Amniotic epithelial cell (primary cell): ENCODE data around the gene WNT9A.

Experiments
- DNase-seq: peaks from one replicate; pipeline ENCODE4 v3.0.0-alpha.2; 2010; ENCODE audit warnings: low read depth

WNT9A gene

GRCh38 chr1:227954163-227954850 is 6.6 kb upstream of the WNT9A start:
- no peak for DNase-seq

GRCh38 chr1:227953022-227953412 is 5.3 kb upstream of the WNT9A start:
- no peak for DNase-seq

- DNase-seq, result no peak
Observed at GRCh38 chr1:227952374-227953021, 4.8 kb upstream of the WNT9A start.

GRCh38 chr1:227951624-227952373 is 4.1 kb upstream of the WNT9A start:
- DNase-seq, result no peak

GRCh38 chr1:227950735-227951346 is 3.1 kb upstream of the WNT9A start:
- no peak for DNase-seq

- DNase-seq, result no peak
Observed at GRCh38 chr1:227949954-227950734, 2.4 kb upstream of the WNT9A start.

GRCh38 chr1:227949341-227949921 is 1.7 kb upstream of the WNT9A start:
- no peak for DNase-seq

- DNase-seq, result no peak
Observed at GRCh38 chr1:227948493-227949260, 945 bp upstream of the WNT9A start.

GRCh38 chr1:227947386-227947675 is 401 bp downstream of the WNT9A start:
- no peak for DNase-seq

GRCh38 chr1:227946624-227947385 is 927 bp downstream of the WNT9A start:
- DNase-seq, result peak; percentile 34

- peak; percentile 32 for DNase-seq
Observed at GRCh38 chr1:227945891-227946623, 1.7 kb downstream of the WNT9A start.

- DNase-seq, result peak; percentile 13
Observed at GRCh38 chr1:227944931-227945890, 2.5 kb downstream of the WNT9A start.

- peak; percentile 38 for DNase-seq
Observed at GRCh38 chr1:227944090-227944930, 3.4 kb downstream of the WNT9A start.

- no peak for DNase-seq
Observed at GRCh38 chr1:227943381-227944089, 4.2 kb downstream of the WNT9A start.

GRCh38 chr1:227942716-227943261 is 4.9 kb downstream of the WNT9A start:
- no peak for DNase-seq

GRCh38 chr1:227942021-227942715 is 5.6 kb downstream of the WNT9A start:
- no peak for DNase-seq
